ENCODE data around the gene MED12L.
"Not testable (repeated sequence)": the region's sequence is repeated elsewhere in the genome, so short reads cannot be mapped to it uniquely, and the experiment has no call there.

MED12L gene

GRCh38 chr3:151214459-151214858, 129.0 kb downstream of the MED12L start:
- no peak for DNase-seq (ENCODE audit: low spot score)

DNA sequence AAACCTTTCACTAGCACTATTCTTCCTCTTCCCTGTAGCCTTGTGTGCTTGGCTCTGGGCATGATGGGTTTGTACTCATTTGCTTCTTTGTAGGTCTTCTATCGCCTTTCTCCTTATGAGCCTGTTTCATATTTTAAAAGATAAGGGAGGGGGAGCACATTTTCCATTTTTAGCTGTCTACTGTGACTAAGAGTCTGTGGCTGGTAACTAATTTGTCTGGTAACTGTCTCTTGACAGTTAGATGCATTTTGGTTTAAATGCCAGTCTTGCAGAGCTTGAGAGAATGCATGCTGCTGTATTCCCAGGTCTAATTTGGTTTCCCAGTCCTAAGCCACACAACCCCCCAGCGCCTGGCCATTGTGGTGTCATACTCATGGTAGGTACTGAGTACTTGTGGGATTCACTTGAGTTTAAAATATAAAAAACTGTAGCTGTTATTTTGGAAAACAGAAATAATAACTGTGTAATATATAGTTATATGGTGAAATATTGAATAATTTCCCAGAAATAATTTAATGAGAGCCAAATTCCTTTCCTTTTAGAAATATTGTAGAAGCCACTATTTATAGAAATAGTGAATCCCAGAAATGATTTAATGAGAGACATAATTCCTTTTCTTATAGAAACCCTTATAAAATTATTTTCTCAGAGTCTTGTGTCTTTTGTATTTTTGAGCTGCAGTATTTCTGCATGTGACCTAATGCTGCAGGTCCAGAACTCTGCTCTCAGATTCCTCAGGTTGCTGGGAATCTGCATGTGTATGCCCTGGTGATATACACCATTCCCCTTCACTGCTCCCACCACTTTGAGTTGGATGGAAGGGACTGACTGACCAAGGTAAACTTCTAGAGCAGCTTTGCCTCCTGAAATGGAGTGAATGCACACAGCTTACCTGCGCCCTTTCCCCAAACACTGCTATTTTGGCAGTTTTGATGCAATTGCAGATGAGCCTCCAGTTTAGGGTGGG, 131.5 kb downstream of the MED12L start:
- no peak for DNase-seq (ENCODE audit: low spot score)

GRCh38 chr3:151218136-151218535, 132.7 kb downstream of the MED12L start:
- DNase-seq (ENCODE audit: low spot score) = no peak

DNA sequence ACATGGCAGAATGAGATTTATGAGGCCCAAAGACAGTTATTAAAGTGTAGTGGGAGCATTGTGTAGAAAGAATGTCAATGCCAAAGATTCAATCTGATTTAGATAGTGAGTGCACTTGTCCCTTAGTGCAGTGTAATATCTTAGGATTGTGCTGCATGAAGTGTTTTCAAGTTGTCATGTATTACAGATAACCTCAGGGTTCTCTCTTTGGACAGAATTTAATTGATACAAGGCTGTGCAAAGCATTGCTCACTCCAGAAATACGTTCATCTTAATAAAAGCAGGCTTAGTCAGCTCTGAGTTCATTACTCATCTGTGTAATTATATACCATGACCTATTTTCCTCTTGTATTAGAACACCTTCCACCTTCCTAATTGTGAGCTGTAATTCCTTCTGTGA, 133.6 kb downstream of the MED12L start:
- DNase-seq (ENCODE audit: low spot score) = peak; percentile 27

DNA sequence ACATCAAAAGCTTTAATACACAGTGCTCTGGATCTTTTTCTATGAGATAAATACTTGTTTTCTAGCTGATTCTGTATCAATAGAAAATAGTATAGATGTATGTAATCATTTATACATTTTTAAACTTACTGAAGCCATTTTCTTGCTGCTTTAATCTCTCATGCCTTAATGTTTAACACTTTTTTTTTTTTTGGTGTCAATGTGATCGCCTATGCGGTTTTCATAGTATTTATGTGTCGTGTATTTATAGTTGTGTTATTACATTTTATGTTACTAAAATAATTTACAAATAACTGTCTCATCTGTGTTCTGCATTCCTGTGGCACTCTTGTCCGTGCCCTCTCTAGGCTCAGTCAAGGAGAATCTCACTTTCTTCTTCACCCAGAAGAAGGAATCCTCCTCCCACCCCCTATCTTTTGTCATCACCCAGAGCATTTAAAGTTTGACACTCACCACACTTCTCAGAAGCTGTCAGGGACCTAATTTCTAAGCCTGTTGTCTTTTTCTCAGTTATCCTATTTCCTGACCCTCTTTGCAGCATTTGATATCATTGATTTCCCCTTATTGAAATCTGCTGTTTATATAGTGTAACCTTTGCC, 138.9 kb downstream of the MED12L start:
- no peak for DNase-seq (ENCODE audit: low spot score)

GRCh38 chr3:151225040-151225975, 139.8 kb downstream of the MED12L start:
- no peak for DNase-seq (ENCODE audit: low spot score)

GRCh38 chr3:151226088-151226563, 140.7 kb downstream of the MED12L start:
- peak; percentile 9 for DNase-seq (ENCODE audit: low spot score)

DNA sequence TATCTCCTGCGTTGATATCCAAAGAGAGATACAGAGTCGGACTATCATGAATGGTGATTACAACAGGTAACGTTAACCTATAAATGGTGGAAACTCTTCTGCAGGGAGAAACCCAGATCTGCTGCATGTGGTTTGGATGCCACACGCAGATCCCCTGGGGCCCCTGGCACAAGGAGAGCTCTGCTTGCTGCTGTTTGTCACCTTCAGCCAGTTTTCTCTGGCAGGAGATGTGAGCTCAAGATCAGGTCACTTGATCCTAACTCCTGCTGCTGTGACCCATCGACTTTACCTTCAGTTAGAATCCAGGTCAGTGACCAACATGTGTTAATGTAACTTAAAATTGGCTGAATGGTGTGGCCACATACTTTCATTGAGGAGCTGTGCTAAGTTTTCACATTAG, 141.4 kb downstream of the MED12L start:
- DNase-seq (ENCODE audit: low spot score) = no peak

GRCh38 chr3:151227266-151227806, 141.9 kb downstream of the MED12L start:
- no peak for DNase-seq (ENCODE audit: low spot score)

GRCh38 chr3:151227807-151228665, 142.6 kb downstream of the MED12L start:
- peak; percentile 76 for DNase-seq (ENCODE audit: low spot score)

DNA sequence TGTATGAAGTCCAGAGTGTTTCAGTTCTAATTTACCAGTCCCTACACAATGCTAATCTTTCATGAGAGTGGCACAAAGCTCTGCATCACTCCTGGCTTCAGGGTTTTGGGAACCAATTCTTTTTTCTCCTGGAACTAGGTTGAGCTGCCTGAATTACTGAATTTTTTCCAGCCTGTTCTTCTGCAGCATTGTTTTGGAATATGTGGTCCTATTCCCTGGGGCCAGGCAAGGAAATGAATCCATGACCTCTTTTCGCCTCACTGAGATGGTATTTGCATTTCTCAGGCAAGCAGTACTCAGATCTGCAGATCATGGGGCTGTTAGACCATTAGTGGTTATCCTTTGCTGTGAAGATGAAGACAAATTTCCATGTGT, 143.2 kb downstream of the MED12L start:
- DNase-seq (ENCODE audit: low spot score) = peak; percentile 16

GRCh38 chr3:151230646-151231045, 145.2 kb downstream of the MED12L start:
- no peak for DNase-seq (ENCODE audit: low spot score)

- DNase-seq (ENCODE audit: low spot score) = not testable (repeated sequence)
Observed at GRCh38 chr3:151232403-151232802, 146.9 kb downstream of the MED12L start.

GRCh38 chr3:151232991-151233390, 147.5 kb downstream of the MED12L start:
- DNase-seq (ENCODE audit: low spot score) = no peak

DNA sequence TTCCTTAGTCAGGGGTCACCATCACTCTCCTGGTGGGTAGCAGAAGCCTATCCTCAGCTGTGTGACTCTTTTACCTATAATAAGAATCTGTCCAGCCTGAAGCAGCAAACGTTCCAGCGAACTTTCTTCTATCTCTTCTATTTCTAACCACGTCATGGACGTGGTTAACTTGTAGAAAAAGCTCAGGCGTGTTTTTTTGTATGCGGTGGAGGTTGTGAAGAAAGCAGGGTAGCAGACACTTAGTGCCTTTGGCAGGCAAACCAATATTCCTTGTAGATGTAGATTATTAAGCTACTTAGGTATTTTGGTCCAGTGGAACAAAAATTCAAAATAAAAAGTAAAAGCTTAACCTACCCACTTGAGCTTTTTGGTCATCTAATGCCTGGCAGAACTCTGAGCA, 149.4 kb downstream of the MED12L start:
- DNase-seq (ENCODE audit: low spot score) = no peak

- no peak for DNase-seq (ENCODE audit: low spot score)
Observed at GRCh38 chr3:151236316-151236715, 150.9 kb downstream of the MED12L start.

- no peak for DNase-seq (ENCODE audit: low spot score)
Observed at GRCh38 chr3:151236736-151237135, 151.3 kb downstream of the MED12L start.

DNA sequence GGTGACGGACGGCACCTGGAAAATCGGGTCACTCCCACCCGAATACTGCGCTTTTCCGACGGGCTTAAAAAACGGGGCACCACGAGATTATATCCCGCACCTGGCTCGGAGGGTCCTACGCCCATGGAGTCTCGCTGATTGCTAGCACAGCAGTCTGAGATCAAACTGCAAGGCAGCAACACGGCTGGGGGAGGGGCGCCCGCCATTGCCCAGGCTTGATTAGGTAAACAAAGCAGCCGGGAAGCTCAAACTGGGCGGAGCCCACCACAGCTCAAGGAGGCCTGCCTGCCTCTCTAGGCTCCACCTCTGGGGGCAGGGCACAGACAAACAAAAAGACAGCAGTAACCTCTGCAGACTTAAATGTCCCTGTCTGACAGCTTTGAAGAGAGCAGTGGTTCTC, 156.5 kb downstream of the MED12L start:
- not testable (repeated sequence) for DNase-seq (ENCODE audit: low spot score)

DNA sequence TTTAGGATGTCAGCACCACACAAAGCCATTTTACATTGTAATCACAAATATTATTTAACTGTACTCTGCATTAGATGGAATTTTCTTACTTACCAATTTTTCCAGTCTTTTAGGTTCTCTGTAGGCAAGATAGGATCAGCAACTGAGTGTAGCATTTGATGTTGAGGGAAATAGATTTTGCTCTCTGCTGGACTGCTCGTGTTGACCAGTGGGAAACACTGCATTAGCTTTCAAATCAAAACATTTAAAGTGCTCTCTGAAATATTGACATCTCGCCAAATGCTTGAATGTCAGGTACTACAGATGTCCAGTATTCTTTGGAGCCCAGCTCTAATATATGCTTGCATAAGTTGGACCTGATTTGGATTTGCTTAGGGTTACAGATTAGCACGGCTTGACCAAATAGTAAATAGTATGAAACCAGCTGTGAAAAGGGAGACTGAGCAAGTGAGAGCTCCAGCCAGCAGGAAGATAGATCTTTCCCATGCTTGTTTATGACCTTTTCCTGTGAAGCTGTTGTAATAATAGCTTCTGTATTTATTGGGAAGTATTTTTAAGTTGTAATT, 163.4 kb downstream of the MED12L start:
- DNase-seq (ENCODE audit: low spot score) = no peak

DNA sequence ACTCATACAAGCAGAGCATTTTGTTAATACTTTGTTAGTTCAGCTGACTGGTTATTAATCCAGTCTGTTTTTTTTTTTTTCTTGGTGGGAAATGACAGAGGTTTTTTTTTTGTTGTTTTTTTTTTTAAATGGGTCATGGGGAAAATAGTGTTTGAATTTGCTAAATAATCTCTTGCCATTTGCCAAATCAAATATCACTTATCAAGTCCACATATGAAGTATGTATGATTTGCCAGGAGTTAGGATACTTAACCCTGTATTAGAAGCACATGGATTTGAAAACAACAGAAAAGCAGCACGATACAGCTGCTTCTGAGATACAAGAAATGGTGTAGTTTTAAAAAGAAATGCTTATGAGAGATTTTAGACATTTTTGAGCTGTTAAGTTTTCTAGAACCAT, 171.3 kb downstream of the MED12L start:
- DNase-seq (ENCODE audit: low spot score) = no peak

DNA sequence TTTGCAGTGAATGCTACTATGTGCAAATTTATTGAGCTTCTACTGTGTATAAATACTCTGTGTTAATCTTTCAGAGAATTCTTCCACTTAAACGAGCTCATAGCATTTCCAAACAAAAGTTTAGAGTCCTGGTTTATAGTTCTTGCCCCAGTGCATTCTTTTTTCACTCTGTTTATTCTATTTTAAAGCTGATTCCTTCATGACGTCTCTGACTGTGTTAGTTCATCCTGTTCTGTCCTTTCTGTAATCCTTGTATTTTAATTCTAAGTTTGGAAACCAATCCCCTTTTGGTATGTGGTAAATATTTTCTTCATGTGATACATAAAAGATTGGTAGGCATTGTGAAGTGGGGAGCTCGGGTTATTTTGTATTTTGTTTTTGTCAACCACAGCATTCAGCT, 174.2 kb downstream of the MED12L start:
- DNase-seq (ENCODE audit: low spot score) = no peak

Measured in AG08396 (cell line).